GM12875 (cell line): ENCODE data around the gene ZBTB8A.
A peak's percentile ranks its signal among the peaks of the same experiment; 100 is the strongest.

Experiments used
- H3K4me3 ChIP-seq: one replicate; pipeline ENCODE4 v1.5.1; 2011; ENCODE audit warnings: low read depth, low read length, control low read depth
- CTCF ChIP-seq: IDR thresholded peaks from 2 replicates; pipeline ENCODE4 v1.5.1; 2011; ENCODE audit warnings: low read depth, mild to moderate bottlenecking, control low read depth, inconsistent platforms, low read length, moderate library complexity, borderline replicate concordance; ENCODE audit not compliant: insufficient read depth

The ZBTB8A gene

GRCh38 chr1:32500387-32501209 is 38.6 kb upstream of the ZBTB8A start:
- peak overlapping the region; percentile 54 for H3K4me3 ChIP-seq
- TF ChIP-seq CTCF: no peak

GRCh38 chr1:32501865-32502264 is 37.4 kb upstream of the ZBTB8A start:
- no peak overlapping the region for H3K4me3 ChIP-seq
- TF ChIP-seq CTCF: no peak

GRCh38 chr1:32503153-32503552 is 36.1 kb upstream of the ZBTB8A start:
- no peak for TF ChIP-seq CTCF
- H3K4me3 ChIP-seq: no peak overlapping the region

- no peak overlapping the region for H3K4me3 ChIP-seq
- TF ChIP-seq CTCF: no peak
Observed at GRCh38 chr1:32507021-32507420, 32.2 kb upstream of the ZBTB8A start.

- H3K4me3 ChIP-seq: no peak overlapping the region
- TF ChIP-seq CTCF: no peak
Observed at GRCh38 chr1:32508761-32509160, 30.5 kb upstream of the ZBTB8A start.

GRCh38 chr1:32509939-32510338 is 29.3 kb upstream of the ZBTB8A start:
- no peak for TF ChIP-seq CTCF
- no peak overlapping the region for H3K4me3 ChIP-seq

- TF ChIP-seq CTCF: no peak
- H3K4me3 ChIP-seq: no peak overlapping the region
Observed at GRCh38 chr1:32516402-32516801, 22.8 kb upstream of the ZBTB8A start.
